Frontal cortex (tissue), 1 donor: ENCODE measurements around the gene SCN2A. TPM values are rescaled to one million over a fixed set of nuclear protein-coding genes. Genes with fewer than 3 reads are reported as not detected.

Experiments used
- total RNA-seq: library from RNA; depleted of rRNA; stranded (reverse); fragments of >200 nt; gene quantifications from one replicate; pipeline ENCODE4 v1.2.3, GENCODE V29; 2014

SCN2A gene
- total RNA-seq, 1 donor from 2014 or later: 160 TPM

Other genes starting within 250 kb of the SCN2A start
- 257 TPM for gene SCN3A, start 35.4 kb upstream of the SCN2A start, total RNA-seq
- 214 TPM for gene CSRNP3, start 230.3 kb downstream of the SCN2A start, total RNA-seq